T-helper 2 cell treated with Interferon-gamma antibody and Interleukin-4, amounts not matched to agents 100 ng/mL and 5 ng/mL, for 36 hours (primary cell): Measurements from ENCODE around the gene DNAI4. TPM values are rescaled to one million over a fixed set of nuclear protein-coding genes. Genes with fewer than 3 reads are reported as not detected.
"Not testable (repeated sequence)": the region's sequence is repeated elsewhere in the genome, so short reads cannot be mapped to it uniquely, and the experiment has no call there.

Experiments
- intact Hi-C: fragments of 100-400 bp; cut with micrococcal nuclease; formaldehyde crosslinking; loops from one replicate; pipeline ENCODE4 v1.15.1; 2023
- total RNA-seq: library from RNA; stranded (reverse); gene quantifications from 2 replicates; pipeline ENCODE4 v1.2.3, GENCODE V29; 2022

The DNAI4 gene
- total RNA-seq, 1 donor from 2014 or later = 2.3 TPM

GRCh38 chr1:66848193-66848592 lies 76.5 kb downstream of the DNAI4 start:
- intact Hi-C loops = no loop called here

- intact Hi-C loops = no loop called here
Observed at GRCh38 chr1:66840929-66841328, 83.7 kb downstream of the DNAI4 start.

GRCh38 chr1:66834926-66835325 lies 89.7 kb downstream of the DNAI4 start:
- intact Hi-C loops = no loop called here

- intact Hi-C loops = no loop called here
Observed at GRCh38 chr1:66833112-66833511, 91.5 kb downstream of the DNAI4 start.

GRCh38 chr1:66831529-66832239 lies 93.0 kb downstream of the DNAI4 start:
- intact Hi-C loops = no loop called here

- intact Hi-C loops = no loop called here
Observed at GRCh38 chr1:66824771-66825170, 99.9 kb downstream of the DNAI4 start.

- intact Hi-C loops = no loop called here
Observed at GRCh38 chr1:66809736-66810326, 114.8 kb downstream of the DNAI4 start.

GRCh38 chr1:66809245-66809644 lies 115.4 kb downstream of the DNAI4 start:
- intact Hi-C loops = no loop called here

- intact Hi-C loops = not testable (repeated sequence)
Observed at GRCh38 chr1:66795839-66796238, 128.8 kb downstream of the DNAI4 start.

- intact Hi-C loops = no loop called here
Observed at GRCh38 chr1:66791621-66792610, 132.7 kb downstream of the DNAI4 start.

GRCh38 chr1:66788231-66788939 lies 136.3 kb downstream of the DNAI4 start:
- intact Hi-C loops = no loop called here

- intact Hi-C loops = no loop called here
Observed at GRCh38 chr1:66787641-66788040, 137.0 kb downstream of the DNAI4 start.

GRCh38 chr1:66785800-66786199 lies 138.9 kb downstream of the DNAI4 start:
- intact Hi-C loops = not testable (repeated sequence)

GRCh38 chr1:66779475-66780078 lies 145.1 kb downstream of the DNAI4 start:
- intact Hi-C loops = no loop called here

- intact Hi-C loops = no loop called here
Observed at GRCh38 chr1:66778969-66779368, 145.7 kb downstream of the DNAI4 start.

GRCh38 chr1:66778266-66778665 lies 146.4 kb downstream of the DNAI4 start:
- intact Hi-C loops = no loop called here

GRCh38 chr1:66777831-66778230 lies 146.8 kb downstream of the DNAI4 start:
- intact Hi-C loops = no loop called here

GRCh38 chr1:66775646-66776045 lies 149.0 kb downstream of the DNAI4 start:
- intact Hi-C loops = no loop called here

- intact Hi-C loops = no loop called here
Observed at GRCh38 chr1:66774438-66774837, 150.2 kb downstream of the DNAI4 start.

- intact Hi-C loops = no loop called here
Observed at GRCh38 chr1:66773227-66773626, 151.4 kb downstream of the DNAI4 start.

- intact Hi-C loops = no loop called here
Observed at GRCh38 chr1:66770694-66771093, 154.0 kb downstream of the DNAI4 start.
